Left hindlimb (tissue), 1 donor: ENCODE results near the gene HRG.

Experiments
- DNase-seq: peaks from one replicate; pipeline ENCODE4 v3.0.0-alpha.2; 2018

HRG gene

DNA sequence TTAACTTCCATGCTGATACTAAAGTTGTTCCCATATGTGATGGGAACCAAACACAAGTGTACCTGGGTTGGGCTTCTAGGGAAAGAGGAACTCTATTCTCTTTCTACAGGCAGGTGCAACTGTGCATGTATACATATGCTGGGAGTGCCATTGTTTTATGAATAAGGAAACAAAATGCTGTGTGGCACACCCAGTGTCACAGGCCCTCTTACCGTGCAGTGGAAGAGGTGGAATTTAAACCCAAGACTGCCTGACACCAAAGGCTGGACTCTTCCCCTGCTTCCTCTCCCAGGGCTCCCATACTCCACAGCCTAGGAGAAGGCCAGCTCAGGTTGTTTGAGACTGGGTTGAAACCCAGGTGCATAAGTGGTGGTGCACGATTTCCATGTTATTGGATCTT lies 27.6 kb upstream of the HRG start:
- DNase-seq, result no peak

DNA sequence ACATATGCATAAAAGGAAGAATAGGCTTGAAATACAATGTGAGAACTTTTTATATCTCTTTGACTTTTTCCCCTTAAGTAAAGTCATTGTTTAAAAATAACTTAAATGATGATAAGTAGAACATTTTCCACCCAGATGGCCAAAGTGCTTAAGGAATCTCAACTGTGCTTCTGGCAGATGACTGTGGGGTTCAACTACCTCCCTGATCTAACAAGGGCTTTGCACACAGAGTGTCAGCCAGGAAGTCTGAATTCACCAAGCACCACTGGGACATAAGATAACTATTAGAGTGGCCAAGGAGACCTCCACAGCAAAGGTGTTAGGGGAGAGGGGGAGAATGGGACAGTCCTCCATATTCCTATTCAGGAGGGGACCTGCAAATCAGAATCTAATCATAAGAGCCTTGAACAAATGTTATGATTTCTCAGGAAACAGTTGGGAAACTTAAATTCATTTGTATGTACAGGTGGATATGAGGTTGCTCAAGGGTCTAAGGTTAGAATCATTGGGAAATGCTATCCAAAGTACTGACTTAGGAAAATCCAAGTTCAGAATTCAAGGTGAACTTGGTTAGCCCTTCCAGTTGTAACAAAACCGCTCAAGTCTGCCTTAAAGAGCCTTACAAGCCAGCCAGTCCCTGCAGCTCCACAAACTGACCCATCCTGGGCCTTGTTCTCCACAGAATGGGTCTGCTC lies 25.9 kb upstream of the HRG start, which contains the start of gene FETUB:
TSS of gene FETUB (plus strand) at position 622 of the 695 bp plus-strand sequence. CDS start at position 684, 62 bp downstream.
- no peak for DNase-seq

DNA sequence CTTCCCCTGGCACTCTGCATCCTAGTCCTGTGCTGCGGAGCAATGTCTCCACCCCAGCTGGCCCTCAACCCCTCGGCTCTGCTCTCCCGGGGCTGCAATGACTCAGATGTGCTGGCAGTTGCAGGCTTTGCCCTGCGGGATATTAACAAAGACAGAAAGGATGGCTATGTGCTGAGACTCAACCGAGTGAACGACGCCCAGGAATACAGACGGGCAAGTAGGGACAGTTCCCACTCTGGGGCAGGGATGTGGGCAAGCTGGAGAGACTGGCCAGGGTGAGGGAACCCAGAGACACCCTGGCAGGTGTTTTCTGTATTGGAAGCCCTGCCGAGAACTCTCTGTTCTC lies 25.4 kb upstream of the HRG start:
- DNase-seq, result no peak

DNA sequence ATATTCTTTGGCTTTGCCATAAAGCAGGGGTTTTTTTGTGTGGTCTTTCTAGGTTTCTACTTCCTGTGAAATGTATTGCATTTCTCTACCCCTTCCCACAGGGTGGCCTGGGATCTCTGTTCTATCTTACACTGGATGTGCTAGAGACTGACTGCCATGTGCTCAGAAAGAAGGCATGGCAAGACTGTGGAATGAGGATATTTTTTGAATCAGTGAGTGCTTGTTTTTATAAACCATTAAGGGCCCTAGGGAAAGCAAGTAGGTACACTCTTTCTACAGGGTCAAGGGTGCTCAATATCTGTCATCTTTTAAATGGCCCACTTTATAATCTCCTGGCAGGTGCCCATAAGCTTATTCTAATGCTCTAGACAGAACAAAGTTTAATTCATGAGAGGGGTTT lies 24.9 kb upstream of the HRG start:
- DNase-seq, result no peak

DNA sequence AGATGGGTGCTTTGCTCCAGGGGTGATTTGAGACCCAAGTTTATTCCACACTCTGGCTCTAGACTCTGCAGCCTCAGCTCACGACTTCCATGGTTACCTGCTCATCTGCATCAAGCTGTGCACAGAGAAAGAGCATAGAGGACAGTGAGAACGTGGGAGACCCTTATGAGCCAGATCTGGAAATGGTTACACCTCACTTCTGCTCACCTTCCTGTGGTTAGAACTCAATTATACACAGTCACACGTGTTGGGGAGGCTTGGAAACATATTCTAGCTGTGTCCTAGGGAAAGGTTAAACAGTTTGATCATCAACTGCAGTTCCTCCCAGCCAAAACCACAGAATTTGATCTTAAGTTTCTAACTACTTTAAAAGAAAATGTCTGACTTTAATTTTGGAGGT lies 23.8 kb upstream of the HRG start:
- DNase-seq, result no peak

DNA sequence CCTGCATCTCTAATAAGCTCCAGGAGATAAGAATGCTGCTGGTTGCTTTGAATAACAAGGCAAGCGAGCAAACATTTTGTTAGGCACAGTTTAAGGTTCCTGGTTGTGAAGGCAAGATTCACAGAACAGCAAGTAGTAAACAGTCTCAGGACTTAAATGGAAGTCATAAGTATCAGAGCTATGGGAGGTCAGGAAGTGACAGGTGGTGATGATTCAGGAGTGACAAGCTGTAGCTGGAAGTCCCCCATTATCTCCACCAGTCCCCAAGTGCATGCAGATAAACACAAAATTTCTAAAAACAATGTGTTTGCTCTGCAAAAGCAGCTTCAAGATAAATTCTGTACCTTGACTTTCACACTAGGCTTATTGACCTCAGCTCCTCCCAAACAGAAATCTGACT lies 22.3 kb upstream of the HRG start:
- DNase-seq, result no peak

DNA sequence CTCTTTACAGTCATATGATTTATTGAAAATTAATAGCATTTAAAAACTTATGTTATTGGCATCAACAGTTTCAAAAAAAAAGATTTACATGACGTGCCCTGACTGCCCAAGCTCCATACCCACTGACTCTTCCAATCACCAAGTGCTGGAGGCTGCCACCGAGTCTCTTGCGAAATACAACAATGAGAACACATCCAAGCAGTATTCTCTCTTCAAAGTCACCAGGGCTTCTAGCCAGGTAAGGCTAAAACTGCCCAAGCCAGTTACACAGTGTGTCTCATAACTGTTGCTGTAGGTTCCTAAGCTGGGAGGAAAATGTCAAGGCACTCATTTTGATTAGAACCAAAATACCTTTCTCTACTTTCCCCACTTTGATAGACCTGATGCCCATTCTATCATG lies 21.1 kb upstream of the HRG start:
- no peak for DNase-seq

DNA sequence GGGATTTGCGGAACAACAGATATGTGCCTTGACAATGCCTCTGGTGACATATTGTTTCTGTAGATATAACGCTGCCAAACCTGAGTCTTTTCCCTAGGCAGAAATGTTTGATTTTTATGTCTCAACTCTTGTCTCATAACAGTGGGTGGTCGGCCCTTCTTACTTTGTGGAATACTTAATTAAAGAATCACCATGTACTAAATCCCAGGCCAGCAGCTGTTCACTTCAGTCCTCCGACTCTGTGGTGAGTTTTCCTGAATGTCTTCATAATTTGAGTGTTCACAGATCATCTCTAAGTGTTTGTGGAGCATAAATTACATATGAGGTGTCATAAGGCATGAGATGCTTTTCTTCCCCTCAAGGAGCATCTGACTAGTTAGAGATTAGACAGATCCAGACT lies 19.7 kb upstream of the HRG start:
- DNase-seq, result no peak

DNA sequence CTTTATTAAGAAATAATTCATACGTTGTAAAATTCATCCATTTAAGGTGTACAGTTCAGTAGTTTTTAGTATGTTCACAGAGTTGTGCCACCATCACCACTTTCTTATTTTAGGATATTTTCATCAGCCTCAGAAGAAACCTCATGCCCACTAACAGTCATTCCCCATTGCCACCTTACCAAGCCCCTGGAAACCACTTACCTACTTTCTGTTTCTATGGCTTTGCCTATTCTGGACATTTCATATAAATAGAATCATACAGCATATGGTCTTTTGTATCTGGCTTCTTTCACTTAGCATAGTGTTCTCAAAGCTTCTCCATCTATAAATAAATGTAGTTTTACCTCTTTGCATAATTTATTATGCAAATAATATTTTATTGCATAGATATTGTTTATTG lies 19.0 kb upstream of the HRG start:
- no peak for DNase-seq

DNA sequence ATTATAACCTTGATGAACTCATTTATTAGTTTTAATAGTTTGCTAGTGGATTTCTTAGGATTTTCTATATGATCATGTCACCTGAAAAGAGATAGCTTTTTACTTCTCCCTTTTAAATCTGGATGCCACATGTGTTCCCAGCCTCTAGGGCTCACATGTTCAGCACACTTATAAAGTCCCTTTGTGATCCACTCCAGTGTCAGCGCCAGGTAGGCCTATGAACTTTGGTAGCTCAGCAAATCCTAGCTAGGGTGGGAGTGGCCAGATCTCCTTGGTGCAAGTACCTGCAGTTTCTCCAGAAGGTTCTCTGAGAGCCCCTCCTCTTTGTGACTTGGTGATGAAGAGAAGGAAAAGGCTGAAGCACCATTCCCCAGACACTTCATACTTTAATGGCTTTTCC lies 17.0 kb upstream of the HRG start:
- no peak for DNase-seq

DNA sequence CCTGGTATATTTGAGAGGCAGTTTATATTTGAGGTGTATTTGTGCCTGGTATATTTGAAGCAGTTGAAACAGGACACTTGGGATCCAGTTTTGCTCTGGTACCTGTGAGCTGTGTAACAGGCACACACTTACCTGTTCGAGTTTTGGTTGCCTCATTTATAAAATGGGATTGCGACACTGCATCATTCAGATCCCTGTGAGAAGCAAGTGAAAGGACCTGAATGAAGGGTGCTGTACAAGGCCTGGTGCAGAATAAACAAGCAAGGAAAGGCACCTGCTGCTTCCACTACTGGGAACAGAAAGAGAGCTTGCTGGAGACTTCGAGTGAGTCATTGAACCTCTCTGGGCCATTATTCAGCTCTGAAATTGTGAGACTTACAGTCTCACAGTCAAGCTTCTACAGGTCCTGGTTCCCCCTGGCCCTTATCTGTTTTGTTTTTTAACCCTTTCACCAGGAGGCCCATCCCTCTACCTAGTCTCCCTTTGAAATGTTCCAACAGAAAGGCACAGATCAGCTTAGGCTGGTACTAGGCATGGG lies 14.1 kb upstream of the HRG start:
- no peak for DNase-seq

DNA sequence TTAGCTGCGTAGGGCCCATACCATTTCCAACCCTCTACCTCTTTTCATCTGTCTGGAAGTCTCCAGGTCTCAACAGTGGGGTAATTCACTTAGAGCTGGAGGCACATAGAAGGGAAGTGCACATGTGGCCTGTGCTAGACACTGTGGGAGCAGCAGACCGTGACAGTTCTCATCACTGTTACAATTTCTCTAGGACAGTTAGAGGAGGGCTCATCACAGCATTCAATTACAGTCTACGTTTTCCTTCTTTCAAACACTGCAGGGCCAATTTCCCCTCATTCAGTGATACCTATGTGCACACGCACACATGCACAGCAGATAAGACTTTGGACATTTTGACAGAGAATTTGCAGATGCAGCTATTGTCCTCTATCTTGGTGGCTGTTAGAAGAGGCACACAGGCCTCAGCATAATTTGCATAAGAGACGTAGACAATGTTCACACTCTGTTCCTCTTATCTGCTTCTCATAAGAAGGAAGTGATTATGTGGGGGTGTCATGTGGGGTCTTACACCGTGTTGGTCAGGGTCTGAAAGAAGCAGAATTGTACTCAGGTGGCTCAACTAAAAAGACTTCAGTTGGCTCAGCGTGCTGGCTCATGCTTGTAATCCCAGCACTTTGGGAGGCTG lies 12.6 kb upstream of the HRG start:
- no peak for DNase-seq

DNA sequence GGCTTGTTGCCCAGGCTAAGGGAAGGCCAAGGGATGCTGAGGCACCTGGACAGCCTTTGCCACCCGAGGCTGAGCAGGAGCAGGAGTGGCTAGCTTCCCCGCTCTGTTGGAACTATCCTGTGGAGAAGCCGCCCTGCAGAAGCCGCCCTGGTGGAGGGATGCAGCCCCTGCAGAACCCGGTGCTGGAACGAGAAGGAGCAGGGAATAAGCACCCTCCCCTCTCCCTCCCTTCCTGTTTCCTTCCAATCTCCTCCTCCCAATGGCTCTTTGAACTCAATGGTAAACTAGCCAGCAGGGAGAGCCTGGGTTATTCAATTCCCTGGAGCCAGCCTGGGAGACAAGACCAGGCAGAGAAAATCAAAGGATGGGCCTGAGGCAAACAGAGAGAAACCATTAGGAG lies 11.8 kb upstream of the HRG start:
- DNase-seq, result no peak

DNA sequence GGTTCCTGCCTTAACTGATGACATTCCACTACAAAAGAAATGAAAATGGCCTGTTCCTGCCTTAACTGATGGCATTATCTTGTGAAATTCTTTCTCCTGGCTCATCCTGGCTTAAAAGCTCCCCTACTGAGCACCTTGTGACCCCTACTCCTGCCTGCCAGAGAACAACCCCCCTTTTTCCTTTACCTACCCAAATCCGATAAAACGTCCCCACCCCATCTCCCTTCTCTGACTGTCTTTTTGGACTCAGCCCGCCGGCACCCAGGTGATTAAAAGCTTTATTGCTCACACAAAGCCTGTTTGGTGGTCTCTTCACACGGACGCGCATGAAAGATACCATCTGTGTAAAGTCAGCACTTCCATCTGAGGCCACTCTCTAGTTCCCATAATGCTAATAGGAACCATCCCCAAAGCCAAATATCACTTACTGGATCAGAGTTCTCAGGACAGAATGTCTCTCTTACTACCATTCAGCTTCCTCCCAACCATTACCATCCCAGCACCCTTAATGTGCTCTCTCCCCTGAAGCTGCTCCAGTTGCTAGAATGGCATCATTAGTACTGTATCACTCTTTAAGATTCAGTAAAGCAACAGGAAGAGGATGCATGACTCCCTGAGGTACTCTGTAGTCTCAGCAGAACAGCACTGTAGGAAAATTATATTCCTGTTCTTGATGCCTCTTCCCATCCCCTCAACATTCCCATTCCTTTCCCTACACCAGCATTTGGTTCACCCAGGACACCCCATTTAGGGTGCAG lies 2.3 kb upstream of the HRG start:
- no peak for DNase-seq

DNA sequence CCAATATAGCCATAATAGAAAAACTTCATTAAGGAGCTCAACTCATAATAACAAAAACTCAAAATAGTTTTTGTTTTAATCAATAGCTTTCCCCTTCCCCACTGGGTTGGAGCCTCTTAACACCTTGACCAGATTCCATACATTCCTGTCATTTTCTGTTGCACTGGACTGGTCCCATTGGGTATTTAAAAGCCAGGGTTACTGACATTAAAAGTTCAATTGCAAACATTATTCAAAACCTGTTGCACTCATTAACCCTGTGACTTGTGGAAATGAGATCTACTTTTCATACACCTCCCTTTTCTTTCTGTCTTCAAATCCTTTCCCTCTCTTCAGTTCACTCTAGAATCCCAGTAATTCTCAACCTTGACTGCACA lies 1.7 kb upstream of the HRG start:
- DNase-seq, result no peak

DNA sequence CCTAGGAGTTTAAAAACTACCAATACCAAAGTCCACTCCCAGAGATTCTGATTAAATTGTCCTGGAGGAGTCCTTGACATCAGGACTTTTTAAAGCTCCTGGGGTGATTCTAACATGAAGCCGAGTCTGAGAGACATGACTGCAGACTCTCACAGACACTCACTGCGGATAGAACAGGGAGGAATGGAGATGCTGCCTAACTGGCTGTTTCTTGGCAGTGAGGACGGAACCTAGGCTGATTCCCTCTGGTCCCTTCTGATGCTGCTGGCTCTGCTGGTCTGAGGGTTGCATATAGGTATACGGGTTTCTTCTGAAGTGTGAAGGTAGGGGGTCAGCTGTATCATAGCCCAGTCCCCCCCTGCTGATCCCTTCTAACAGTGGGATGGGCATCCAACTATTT lies 1.3 kb upstream of the HRG start:
- DNase-seq, result no peak

DNA sequence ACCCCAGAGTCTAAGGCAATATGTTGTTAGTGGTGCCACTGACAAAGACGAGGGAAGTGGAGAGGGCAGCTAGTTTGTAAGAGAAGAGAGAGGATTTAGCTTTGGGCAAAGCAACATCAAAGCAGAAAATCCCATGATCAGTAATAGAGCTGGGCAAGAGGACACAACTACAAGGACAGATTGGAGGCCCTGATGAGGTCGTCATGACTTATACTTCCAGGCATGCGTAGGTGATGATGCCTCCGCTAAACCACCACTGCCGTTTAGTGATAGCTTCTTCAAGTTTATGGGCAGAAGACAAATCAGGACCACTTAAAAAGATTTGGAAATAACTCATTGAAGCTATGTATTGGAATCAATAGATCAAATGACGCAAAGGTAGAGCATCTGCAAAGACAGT lies 2.6 kb downstream of the HRG start:
- DNase-seq, result no peak

DNA sequence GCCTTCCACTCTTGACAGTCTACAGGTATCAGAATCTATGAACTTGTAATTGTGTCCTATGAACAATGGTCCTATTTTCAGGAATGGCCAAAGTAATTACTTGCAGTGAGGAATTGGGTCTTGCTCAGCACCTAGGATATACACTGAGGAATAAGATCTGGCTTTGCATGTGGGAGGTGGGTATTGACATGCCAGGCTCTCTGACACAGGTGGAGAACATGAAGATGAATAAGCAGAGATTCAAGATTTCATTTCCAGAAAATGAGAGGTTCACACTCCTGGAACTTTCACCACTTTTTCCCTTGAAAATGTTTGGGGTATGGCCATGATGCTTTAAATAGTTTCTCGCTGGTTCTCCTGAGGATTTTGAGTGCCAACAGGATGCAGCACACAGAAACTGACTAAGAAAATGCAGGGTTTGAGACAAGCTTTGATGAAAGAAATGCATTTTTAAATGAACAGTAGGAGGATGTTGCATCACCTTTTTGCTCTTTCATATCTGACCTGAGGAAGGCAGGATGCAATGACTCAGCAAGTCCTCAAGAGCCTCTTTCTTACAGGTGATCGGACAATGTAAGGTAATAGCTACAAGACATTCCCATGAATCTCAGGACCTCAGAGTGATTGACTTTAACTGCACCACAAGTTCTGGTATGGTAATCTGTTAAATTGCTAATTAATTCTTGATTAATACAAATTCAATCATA lies 3.7 kb downstream of the HRG start:
- no peak for DNase-seq

DNA sequence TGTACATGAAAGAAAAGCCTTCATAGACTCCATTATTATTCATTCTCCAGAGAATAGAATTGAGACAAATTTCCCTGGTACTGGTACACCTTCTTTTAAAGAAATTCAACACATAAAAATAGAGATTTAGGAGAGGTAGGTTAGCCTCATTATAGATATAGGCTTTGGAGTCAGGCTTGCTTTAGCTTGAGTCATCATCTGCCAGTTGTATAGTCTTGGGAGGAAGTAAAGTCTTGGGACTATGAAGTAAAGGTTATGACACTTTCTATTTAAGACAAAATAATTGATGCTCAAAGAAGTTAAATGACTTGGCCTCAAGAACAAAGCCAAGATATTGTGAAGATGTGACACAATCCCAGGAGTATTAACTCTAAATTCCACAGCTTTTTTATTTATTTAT lies 4.3 kb downstream of the HRG start:
- no peak for DNase-seq

DNA sequence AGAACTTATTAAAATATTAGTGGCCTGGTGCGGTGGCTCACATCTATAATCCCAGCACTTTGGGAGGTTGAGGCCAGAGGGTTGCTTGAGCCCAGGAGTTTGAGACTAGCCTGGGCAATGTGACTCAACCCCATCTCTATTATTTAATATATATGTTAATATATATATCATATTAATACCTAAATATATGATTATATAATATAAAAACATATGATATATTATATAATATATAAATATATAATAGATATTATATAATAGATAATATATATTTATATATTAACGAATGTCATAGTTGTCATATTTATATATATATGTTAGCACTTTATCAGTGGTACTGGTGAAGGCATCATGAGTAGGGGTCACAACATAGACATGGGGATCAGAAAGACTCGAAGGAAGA lies 5.2 kb downstream of the HRG start:
- no peak for DNase-seq

DNA sequence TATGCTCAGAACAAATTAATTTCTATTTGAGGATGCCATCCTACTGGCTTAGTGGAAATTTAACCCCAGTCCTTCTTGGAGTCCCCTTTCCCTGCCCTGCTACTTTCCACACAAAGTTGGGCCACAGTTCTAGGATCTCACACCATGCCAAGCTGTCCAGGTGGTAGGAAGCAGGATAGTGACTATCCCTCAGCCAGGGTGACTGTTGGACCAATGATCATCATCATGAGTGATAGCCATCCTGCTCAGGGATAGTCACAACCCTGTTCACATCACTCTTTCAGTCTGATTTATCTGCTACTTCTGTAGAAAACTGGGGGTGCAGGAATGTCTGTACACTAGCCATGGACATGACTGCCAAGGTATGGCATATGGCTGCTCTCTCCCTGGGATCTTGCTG lies 12.8 kb downstream of the HRG start:
- no peak for DNase-seq

DNA sequence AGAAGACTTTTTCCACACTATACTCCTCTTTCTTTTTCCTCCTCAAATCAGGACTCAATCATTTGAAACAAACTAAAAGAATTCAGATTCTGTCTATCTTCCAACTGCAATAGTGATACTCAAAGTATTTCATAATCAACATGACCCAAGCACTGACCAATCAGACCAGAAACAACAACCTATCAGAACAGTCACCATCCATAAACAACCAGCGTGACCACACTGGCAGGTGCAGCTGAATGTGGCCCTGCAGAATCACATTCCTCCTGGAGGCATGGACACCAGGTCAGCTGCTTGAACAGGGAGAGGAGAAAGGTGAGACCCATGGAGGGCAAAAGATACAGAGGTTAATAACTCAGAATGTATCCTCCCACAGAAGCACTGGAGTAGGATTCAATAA lies 13.3 kb downstream of the HRG start:
- DNase-seq, result no peak

DNA sequence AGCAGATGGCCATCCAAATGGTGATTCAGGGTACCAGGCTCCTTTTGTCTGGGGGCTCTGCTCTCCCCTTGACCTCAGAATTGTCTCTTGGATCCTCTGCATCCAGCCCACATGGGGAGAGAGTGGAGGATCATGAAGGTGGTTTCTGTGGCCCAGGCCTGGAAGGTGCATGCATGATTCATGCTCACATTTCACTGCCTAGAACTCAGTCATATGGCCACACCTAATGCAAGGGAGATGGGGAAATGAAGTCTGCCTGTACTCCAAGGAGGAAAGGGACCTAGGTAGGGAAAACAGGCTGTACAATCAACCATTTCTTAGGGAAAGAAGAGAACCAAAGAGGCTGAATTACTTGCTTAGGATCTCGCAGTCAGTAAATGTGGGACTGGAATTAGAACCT lies 15.1 kb downstream of the HRG start:
- DNase-seq, result no peak

DNA sequence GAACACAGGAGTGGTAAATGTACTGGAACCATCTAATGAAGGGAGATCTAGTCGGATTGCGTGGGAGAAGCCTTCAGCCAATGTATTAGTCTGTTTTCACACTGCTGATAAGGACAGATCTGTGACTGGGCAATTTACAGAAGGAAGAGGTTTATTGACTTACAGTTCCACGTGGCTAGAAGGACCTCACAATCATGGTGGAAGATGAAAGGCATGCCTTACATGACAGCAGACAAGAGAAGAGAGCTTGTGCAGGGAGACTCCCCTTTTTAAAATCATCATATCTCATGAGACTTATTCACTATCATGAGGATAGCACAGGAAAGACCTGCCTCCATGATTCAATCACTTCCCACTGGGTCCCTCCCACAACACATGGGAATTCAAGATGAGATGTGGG lies 17.0 kb downstream of the HRG start:
- DNase-seq, result no peak
